Right ventricle myocardium superior (tissue), 1 donor: ENCODE data around the gene MAFG. TPM values are rescaled to one million over a fixed set of nuclear protein-coding genes. Genes with fewer than 3 reads are reported as not detected.

Experiments
- ATAC-seq: fragments of 200-7000 bp; cut with Tn5 transposase; one replicate; pipeline ENCODE4 v1.9.1; 2020; ENCODE audit warnings: mild to moderate bottlenecking; ENCODE audit not compliant: poor library complexity
- DNase-seq: peaks from one replicate; pipeline ENCODE4 v3.0.0-alpha.2; 2020
- intact Hi-C: fragments of 100-400 bp; cut with DNase I; formaldehyde crosslinking; loops from one replicate; pipeline ENCODE4 v1.11.2; 2022
- total RNA-seq: library from RNA; stranded (reverse); fragmentation: NEBNext Ultra II Directional; extraction: Animal tissue kit (Norgen Biotek cat#: 25700); gene quantifications from one replicate; pipeline ENCODE4 v1.2.1, GENCODE V29; 2021
- donor health status: DM: no; HTN: yes; CAD: no; lungs with severe emphysema.

Gene MAFG
- total RNA-seq, 1 donor from 2014 or later: 29.9 TPM

DNA sequence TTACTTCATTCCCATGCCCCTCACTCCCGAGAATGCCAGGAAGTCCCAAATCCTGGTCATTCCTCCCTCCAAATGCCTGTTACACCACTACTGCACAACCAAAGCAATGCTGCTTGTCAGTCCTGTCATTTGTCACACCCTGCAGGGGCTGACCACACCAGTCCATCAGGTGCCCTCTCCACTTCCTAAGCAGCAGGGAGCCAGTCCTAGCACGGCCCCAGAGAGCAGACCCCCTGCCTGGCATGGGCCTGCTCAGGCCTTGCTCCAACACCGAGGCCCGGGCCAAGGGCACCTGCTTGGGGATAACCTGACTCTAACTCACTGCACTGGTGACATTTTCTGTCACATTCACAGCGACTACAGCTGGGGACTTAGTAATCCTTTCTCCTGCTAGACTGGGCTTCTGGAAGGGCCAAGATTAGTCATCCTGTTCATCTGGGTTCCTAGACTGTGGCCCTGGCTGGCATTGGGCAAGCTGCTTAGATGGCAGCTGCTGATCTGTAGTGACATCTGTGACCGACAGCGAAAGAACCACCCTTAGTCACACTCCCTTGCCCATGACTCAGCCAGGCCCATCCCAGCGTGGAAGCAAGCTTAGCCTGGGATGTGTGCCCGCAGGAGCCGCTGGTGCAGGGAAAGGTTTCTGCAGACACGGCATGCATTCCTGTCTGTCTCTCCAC is 41.5 kb downstream of the MAFG start:
- no peak for ATAC-seq
- intact Hi-C loops: no loop called here

DNA sequence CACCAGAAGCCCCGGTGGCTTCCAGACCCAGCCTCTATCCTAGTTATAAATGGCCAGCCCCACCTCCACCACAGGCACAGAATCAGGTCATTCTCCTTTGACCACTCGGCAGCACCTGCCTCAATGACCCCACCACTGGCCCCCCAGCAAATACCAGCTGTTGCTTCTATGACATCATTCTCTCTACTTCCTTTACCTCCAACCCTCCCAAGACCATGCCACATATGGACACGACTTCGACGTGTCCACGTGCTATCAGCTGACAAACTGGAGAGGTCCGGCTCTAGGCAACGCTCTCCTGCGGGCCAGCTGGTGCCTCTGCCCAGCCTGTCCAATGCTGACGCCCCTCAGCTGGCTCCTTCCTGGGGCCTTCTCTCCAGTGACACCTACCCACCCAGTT is 42.1 kb downstream of the MAFG start:
- no peak for DNase-seq
- intact Hi-C loops: no loop called here

More for the DNA sequence above, 41.5 kb downstream of the MAFG start:
- DNase-seq: no peak

DNA sequence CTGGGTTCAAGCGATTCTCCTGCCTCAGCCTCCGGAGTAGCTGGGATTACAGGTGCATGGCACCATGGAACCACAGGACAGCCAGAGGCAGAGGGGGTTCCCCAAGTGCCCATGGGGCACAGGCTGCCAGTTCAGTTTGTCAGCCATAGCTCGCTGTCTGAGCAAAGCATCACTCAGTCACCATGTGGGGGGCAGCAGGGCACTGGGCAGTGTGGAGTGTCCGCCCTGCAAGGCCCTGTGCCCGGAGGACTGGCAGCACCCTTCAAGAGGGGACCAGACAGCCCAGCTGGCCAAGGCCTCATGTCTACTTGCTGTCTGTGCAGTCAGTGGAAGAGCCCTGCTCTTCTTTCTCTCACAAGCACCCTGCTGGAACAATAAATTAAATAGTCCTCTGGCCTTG is 42.6 kb downstream of the MAFG start:
- intact Hi-C loops: no loop called here
- no peak for DNase-seq
- no peak for ATAC-seq

More for the DNA sequence above, 42.1 kb downstream of the MAFG start:
- no peak for ATAC-seq

DNA sequence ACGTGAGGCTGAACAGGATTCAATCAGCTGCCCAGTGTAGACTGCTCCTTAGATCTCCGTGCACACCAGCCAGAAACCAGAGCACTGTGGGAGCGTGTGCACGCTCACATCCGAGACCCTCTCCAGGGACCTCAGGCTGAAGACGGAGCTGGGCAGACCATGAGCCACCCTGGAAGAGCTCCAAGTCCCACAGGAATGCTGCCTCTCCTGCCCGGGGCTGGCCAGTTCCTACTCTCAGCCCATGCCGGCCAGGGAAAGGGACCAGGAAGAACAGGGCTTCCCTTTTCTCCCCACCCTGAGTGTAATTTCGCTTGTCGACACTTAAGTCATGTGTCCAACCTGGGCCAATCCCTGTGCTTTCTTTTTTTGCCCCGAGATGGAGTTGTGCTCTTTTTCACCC is 43.0 kb downstream of the MAFG start:
- intact Hi-C loops: no loop called here
- DNase-seq (no peak), ATAC-seq (peak; percentile 47)

DNA sequence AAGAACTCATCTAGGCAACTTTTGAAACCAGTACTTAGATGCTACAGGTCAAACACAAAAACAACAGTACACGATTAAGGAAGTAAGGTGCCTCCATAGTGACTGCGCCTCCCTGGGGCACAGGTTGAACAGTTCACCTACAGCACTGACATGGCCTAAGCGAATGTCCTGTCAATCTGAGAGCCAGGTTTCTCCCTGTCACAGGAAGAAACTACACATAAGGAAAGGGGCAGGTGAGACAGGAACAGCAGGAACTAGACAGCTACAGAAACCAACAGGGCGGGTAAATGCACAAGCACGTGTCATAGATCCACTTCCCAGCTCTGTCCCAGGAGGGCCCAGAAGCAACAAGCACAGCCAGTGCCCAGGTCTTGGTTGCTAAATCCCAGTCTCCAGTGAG is 48.4 kb downstream of the MAFG start:
- no peak for ATAC-seq
- intact Hi-C loops: no loop called here
- DNase-seq: no peak

DNA sequence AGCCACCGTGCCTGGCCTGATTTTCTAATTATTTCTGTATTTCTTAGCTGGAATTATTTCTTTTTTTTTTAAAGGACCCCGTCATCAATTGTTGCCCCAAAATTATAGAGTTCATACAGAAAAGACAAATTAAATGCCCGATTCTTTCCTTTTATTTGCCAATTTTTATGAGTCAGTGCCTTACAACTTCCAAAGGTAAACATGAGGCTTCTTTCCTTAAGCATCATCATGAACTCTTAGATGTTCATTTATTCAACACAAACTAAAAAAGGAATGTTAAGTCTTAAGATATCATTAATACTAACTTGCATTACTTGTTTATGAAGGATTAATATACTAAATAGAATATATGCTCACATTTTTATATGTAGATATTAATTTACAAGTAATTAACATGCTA is 49.2 kb downstream of the MAFG start:
- ATAC-seq: no peak
- intact Hi-C loops: no loop called here

DNA sequence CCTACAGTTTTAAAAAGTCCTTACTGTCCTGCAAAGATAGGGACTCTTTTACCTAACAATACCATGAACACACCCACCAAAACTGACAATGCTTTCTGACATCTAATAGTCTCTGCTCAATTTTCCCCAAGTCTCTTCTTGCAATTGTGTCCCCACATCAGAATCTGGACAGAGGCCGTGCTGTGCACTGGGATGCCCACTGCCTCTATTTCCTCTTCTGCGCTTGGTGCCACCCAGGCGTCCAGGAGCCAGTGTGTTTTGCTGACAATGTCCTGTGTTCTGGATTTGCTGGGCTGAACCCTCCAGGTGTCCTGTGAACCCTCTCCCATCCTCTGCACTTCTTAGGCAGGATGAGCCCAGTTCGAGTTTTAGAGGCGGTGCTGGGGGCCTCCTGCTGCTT is 50.0 kb downstream of the MAFG start:
- DNase-seq (no peak), ATAC-seq (no peak)
- intact Hi-C loops: no loop called here

More for the DNA sequence above, 49.2 kb downstream of the MAFG start:
- no peak for DNase-seq

DNA sequence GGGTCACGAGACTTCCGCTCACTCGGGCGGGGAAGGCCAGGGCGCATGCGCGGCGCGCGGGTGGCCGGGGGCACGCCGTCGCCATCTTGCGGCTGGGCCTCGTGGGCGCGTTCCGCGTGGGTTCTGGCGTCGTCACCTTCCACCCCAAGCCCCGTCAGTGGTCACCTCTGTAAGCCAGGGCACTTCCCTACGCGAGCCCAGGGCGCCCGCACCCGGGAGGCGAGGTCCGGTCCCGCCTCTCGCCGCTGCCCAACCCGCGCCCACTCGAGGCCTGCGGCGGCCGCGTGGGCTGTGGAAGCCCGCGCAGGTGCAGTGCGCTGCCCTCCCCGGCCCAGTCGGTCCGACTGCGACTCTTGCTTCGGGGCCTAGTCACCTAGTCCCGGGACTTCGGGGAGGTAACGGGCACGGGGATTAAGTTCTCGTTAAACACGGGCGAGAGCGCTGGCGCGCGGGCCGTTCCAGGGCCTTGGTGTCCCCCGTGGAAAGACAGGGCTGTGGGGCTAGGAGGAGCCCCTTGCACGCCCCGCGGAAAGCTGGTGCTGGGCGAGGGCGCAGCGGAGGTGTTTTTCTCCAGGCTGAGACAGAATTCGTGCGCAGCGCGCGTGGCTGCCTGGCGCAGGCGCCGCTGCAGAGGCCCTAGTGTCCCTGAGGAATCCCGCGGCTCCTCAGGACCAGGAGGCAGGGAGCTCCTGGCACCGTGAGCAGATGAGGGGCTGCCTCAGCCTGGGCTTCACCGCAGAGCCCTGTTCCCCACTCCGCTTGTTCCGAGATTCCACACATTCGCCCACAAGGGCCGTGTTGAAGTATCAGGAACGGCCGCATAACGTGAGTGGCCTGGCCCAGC is 55.9 kb downstream of the MAFG start:
- ATAC-seq (peak; percentile 82), DNase-seq (peak; percentile 98)
- intact Hi-C loops: no loop called here

DNA sequence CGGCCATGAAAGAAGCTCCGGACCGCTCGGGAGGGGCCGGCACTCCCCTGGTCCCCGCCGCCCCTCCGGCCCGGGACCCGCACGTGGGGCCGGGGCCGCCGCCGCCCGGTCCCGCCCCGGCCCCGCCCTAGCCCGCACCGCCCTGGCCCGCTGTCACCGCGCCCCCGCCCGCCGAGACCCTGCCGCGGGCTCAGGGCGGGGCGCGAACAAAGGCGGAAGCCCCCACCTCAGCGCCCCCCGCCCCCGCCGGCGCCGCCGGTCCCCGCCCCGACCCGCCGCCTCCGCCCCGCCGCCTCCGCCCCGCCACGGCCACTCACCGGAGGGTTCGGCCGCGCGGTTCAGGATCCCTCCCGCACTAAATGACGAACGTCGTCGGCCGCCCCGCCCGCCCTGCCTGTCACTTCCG is 56.6 kb downstream of the MAFG start, which contains the start of gene ARHGDIA:
TSS of gene ARHGDIA (minus strand) at position 357 of the 406 bp plus-strand sequence. CDS start 1,407 bp downstream, outside the sequence.
- intact Hi-C loops: no loop called here
- no peak for DNase-seq
- no peak for ATAC-seq

DNA sequence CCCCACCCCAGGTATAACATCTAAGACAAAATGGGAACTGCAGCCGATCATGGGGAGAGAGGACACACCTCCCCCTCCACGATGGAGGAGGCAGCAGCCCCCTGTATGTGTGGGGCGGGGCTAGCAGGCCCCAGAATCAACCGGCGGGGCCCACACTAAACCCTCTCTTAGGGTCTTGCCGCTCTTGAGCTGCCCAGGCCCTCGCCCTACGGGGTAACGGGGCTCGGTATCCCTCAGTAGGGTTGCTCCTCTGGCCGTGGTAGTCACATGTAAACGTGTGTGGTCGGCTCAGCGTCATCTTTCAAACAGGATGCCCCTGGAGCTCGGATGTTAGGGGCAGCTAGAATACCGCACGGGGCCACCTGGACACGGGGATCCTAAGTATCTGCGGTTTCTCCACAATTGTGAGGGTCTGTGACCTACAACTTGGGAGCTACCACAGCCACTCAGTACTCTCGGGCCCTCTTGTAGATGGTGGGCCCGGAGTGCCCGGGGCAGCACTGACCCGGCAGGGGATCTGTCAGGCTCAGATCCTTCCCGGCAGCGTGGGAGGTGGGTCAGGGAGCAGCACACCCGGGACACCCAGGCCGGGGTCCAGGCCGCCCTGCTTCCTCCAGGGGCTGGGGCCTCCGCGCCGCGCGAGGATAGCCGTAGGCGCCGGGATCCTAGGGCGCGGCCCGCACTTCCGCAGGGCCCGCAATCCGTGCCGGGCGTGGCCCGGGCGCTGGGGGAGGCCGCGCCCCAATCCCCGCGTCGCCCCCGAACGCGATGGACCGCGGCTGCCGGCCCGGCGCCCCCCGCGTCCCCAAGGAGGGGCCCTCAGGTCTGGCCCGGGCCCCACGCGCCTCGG is 57.2 kb downstream of the MAFG start:
- ATAC-seq (peak; percentile 4), DNase-seq (peak; percentile 64)

DNA sequence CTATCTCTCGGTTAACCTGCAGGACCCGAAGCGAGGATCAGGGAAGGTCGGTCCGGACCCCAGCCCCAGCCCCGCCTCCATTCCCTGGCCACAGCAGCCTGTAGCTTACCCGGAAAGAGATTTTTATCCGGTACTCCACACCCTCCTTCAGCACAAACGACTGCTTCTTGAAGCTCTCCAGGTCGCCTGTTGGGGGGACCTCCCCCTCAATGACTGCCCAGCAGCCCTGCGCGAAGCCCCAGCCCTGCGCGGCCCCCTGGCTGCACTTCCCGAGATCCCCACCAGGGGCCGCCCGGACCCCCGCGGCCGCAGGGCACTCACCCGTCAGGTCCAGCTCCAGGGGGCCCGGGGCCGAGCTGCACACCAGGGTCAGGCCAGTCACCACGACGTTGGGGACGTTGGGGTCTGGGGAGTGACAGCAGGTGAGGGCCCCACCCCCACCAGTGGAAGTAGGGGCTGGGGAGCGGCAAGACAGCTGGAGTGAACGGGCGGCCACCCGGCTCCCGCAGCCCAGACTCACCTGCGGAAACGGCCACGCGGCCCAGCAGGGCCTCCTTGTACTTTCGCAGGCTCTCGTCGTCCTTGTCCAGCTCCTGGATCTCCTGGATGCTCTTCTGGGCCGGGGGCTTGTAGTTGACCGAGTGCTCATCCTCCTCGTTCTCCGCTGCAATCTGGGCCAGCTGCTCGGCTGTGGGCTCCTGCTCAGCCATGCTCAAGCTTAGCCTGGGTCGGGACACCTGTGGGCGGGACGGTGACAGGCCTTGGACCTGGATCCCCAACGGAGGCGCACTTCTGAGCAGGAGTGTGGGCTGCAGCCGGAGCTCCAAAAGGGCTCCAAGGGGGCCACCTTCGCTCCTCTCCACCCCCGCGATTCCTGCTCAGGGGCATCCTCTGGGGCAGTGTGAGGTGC is 58.1 kb downstream of the MAFG start:
- ATAC-seq: peak; percentile 18
- intact Hi-C loops: no loop called here
- peak; percentile 69 for DNase-seq

More for the DNA sequence above, 57.2 kb downstream of the MAFG start:
- intact Hi-C loops: no loop called here

DNA sequence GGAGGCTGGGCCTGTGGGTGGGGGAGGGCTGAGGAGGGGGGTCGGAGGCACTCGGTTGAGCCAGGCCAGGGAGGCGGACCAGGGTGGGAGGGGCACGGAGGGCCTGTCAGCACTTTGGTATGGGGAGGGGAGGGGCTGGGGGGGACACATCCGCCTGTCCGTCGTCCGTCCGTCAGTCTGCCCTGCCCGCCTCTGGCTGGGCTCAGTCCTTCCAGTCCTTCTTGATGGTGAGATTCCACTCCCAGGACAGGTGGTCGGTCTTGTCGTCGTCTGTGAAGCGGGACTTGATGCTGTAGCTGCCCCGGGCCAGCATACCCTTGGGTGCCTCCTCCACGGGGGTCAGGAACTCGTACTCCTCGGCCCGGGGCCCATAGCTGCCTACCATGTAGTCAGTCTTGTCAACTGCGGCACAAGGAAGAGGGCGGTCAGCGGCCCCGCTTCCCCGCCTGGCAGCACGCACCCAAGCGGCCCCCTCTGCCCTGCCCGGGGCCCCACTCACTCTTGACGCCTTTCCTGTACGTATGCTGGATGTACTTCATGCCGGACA is 58.8 kb downstream of the MAFG start:
- intact Hi-C loops: no loop called here
- DNase-seq: no peak
- ATAC-seq: no peak

Other genes with a start within 250 kb of the MAFG start
- gene ARL16, start 243.9 kb downstream of the MAFG start, total RNA-seq: 11.9 TPM
- 34.5 TPM for gene HGS, start 243.7 kb downstream of the MAFG start, total RNA-seq
- 173 TPM for gene MRPL12, start 224.4 kb downstream of the MAFG start, total RNA-seq
- gene SLC25A10, start 215.5 kb downstream of the MAFG start, total RNA-seq: 7.0 TPM
- gene GCGR, start 123.6 kb downstream of the MAFG start, total RNA-seq: not detected
- gene MCRIP1, start 94.4 kb downstream of the MAFG start, total RNA-seq: 104 TPM
- gene PPP1R27, start 92.7 kb downstream of the MAFG start, total RNA-seq: not detected
- 309 TPM for gene P4HB, start 67.2 kb downstream of the MAFG start, total RNA-seq
- 113 TPM for gene ARHGDIA, start 56.4 kb downstream of the MAFG start, total RNA-seq
- 29.9 TPM for gene ALYREF, start 36.1 kb downstream of the MAFG start, total RNA-seq
- gene ANAPC11, start 36.0 kb downstream of the MAFG start, total RNA-seq: 176 TPM
- 0.24 TPM for gene NPB, start 25.5 kb downstream of the MAFG start, total RNA-seq
- 29.5 TPM for gene PCYT2, start 16.3 kb downstream of the MAFG start, total RNA-seq
- 6.1 TPM for gene SIRT7, start 9.6 kb downstream of the MAFG start, total RNA-seq
- 3.2 TPM for gene PYCR1, start 9.6 kb upstream of the MAFG start, total RNA-seq
- 3.5 TPM for gene MYADML2, start 19.5 kb upstream of the MAFG start, total RNA-seq
- 0.56 TPM for gene NOTUM, start 33.5 kb upstream of the MAFG start, total RNA-seq
- 25.4 TPM for gene ASPSCR1, start 49.9 kb upstream of the MAFG start, total RNA-seq
- 27.8 TPM for gene CENPX, start 95.1 kb upstream of the MAFG start, total RNA-seq
- gene LRRC45, start 95.6 kb upstream of the MAFG start, total RNA-seq: 4.7 TPM
- 0.97 TPM for gene RAC3, start 103.9 kb upstream of the MAFG start, total RNA-seq
- gene DCXR, start 110.0 kb upstream of the MAFG start, total RNA-seq: 178 TPM
- gene RFNG, start 124.1 kb upstream of the MAFG start, total RNA-seq: 20.5 TPM
- 86.5 TPM for gene GPS1, start 124.2 kb upstream of the MAFG start, total RNA-seq
- gene DUS1L, start 138.1 kb upstream of the MAFG start, total RNA-seq: 57.9 TPM
- gene FASN, start 170.5 kb upstream of the MAFG start, total RNA-seq: 23.0 TPM